ENCODE results near the gene MAML2. TPM values are rescaled to one million over a fixed set of nuclear protein-coding genes. Genes with fewer than 3 reads are reported as not detected.

The MAML2 gene
- total RNA-seq, 1 donor from 2014 or later, result 11.8 TPM

- Mint-ChIP-seq H3K36me3 (ENCODE audit: low read depth) (peaks cover 48% of the 10 kb centered on the region), H3K4me1 (ENCODE audit: low read depth) (peaks cover 26% of the 10 kb centered on the region), H3K9me3 (no peaks in the 10 kb centered on the region), H3K4me3 (ENCODE audit: low read depth) (no peak overlapping the region), H3K27me3 (ENCODE audit: low read depth) (no peaks in the 10 kb centered on the region), H3K27ac (no peak overlapping the region)
- intact Hi-C loops (cut with micrococcal nuclease), result no loop called here
- DNase-seq (ENCODE audit: low spot score), result no peak
These were observed 18.8 kb upstream of the MAML2 start for GRCh38 chr11:96361778-96362177.

GRCh38 chr11:96358321-96358720 lies 15.3 kb upstream of the MAML2 start:
- Mint-ChIP-seq H3K27me3 (ENCODE audit: low read depth) (no peaks in the 10 kb centered on the region), H3K9me3 (no peaks in the 10 kb centered on the region), H3K4me1 (ENCODE audit: low read depth) (peaks cover 32% of the 10 kb centered on the region), H3K4me3 (ENCODE audit: low read depth) (no peak overlapping the region), H3K27ac (peak overlapping the region; percentile 40), H3K36me3 (ENCODE audit: low read depth) (peaks cover 76% of the 10 kb centered on the region)
- DNase-seq (ENCODE audit: low spot score), result no peak
- intact Hi-C loops (cut with micrococcal nuclease), result no loop called here

- intact Hi-C loops (cut with micrococcal nuclease), result no loop called here
- Mint-ChIP-seq H3K27me3 (ENCODE audit: low read depth) (no peaks in the 10 kb centered on the region), H3K4me1 (ENCODE audit: low read depth) (peaks cover 32% of the 10 kb centered on the region), H3K4me3 (ENCODE audit: low read depth) (no peak overlapping the region), H3K27ac (peak overlapping the region; percentile 40), H3K9me3 (no peaks in the 10 kb centered on the region), H3K36me3 (ENCODE audit: low read depth) (peaks cover 73% of the 10 kb centered on the region)
- no peak for DNase-seq (ENCODE audit: low spot score)
These were observed 14.8 kb upstream of the MAML2 start for GRCh38 chr11:96357794-96358193.

GRCh38 chr11:96356848-96357247 lies 13.9 kb upstream of the MAML2 start:
- peaks cover 64% of the 10 kb centered on the region for H3K36me3 Mint-ChIP-seq (ENCODE audit: low read depth)
- H3K4me1 Mint-ChIP-seq (ENCODE audit: low read depth), result peaks cover 29% of the 10 kb centered on the region
- no peak overlapping the region for H3K27ac Mint-ChIP-seq
- no peaks in the 10 kb centered on the region for H3K9me3 Mint-ChIP-seq
- intact Hi-C loops (cut with micrococcal nuclease), result no loop called here
- DNase-seq (ENCODE audit: low spot score), result no peak
- H3K27me3 Mint-ChIP-seq (ENCODE audit: low read depth), result no peaks in the 10 kb centered on the region
- H3K4me3 Mint-ChIP-seq (ENCODE audit: low read depth), result no peak overlapping the region

- no peak for DNase-seq (ENCODE audit: low spot score)
- Mint-ChIP-seq H3K9me3 (no peaks in the 10 kb centered on the region), H3K4me3 (ENCODE audit: low read depth) (peak overlapping the region; percentile 97), H3K27ac (peak overlapping the region; percentile 92), H3K4me1 (ENCODE audit: low read depth) (peaks cover 39% of the 10 kb centered on the region), H3K27me3 (ENCODE audit: low read depth) (no peaks in the 10 kb centered on the region), H3K36me3 (ENCODE audit: low read depth) (peaks cover 11% of the 10 kb centered on the region)
- intact Hi-C loops (cut with micrococcal nuclease), result loop anchor here (2.0 kb wide), 3 partner anchors 47 to 553 kb away; partner anchors contain the start of genes CCDC82 and FAM76B
These were observed 708 bp downstream of the MAML2 start for GRCh38 chr11:96342014-96342960.

- Mint-ChIP-seq H3K4me1 (ENCODE audit: low read depth) (peaks cover 45% of the 10 kb centered on the region), H3K36me3 (ENCODE audit: low read depth) (peaks cover 11% of the 10 kb centered on the region), H3K9me3 (no peaks in the 10 kb centered on the region), H3K27ac (peak overlapping the region; percentile 92), H3K4me3 (ENCODE audit: low read depth) (peak overlapping the region; percentile 97), H3K27me3 (ENCODE audit: low read depth) (no peaks in the 10 kb centered on the region)
- intact Hi-C loops (cut with micrococcal nuclease), result loop anchor here (2.0 kb wide), 3 partner anchors 47 to 553 kb away; partner anchors contain the start of genes CCDC82 and FAM76B
- DNase-seq (ENCODE audit: low spot score), result peak; percentile 63
These were observed 1.6 kb downstream of the MAML2 start for GRCh38 chr11:96341211-96342013.

- Mint-ChIP-seq H3K36me3 (ENCODE audit: low read depth) (peaks cover 18% of the 10 kb centered on the region), H3K4me1 (ENCODE audit: low read depth) (peaks cover 51% of the 10 kb centered on the region), H3K4me3 (ENCODE audit: low read depth) (peak overlapping the region; percentile 97), H3K27ac (peak overlapping the region; percentile 92), H3K27me3 (ENCODE audit: low read depth) (no peaks in the 10 kb centered on the region), H3K9me3 (no peaks in the 10 kb centered on the region)
- intact Hi-C loops (cut with micrococcal nuclease), result no loop called here
- no peak for DNase-seq (ENCODE audit: low spot score)
These were observed 2.5 kb downstream of the MAML2 start for GRCh38 chr11:96340555-96340885.

- intact Hi-C loops (cut with micrococcal nuclease), result loop anchor here (1.0 to 2.0 kb wide), 3 partner anchors 51 to 85 kb away; no protein-coding TSS in a partner anchor
These were observed 3.1 kb downstream of the MAML2 start for GRCh38 chr11:96339706-96340554.

GRCh38 chr11:96338910-96339705 lies 3.9 kb downstream of the MAML2 start:
- Mint-ChIP-seq H3K27ac (peak overlapping the region; percentile 92), H3K9me3 (no peaks in the 10 kb centered on the region), H3K4me3 (ENCODE audit: low read depth) (peak overlapping the region; percentile 97), H3K27me3 (ENCODE audit: low read depth) (no peaks in the 10 kb centered on the region), H3K36me3 (ENCODE audit: low read depth) (peaks cover 31% of the 10 kb centered on the region), H3K4me1 (ENCODE audit: low read depth) (peaks cover 56% of the 10 kb centered on the region)
- intact Hi-C loops (cut with micrococcal nuclease), result loop anchor here (1.0 to 2.0 kb wide), 6 partner anchors 10 to 150 kb away; no protein-coding TSS in a partner anchor
- peak; percentile 34 for DNase-seq (ENCODE audit: low spot score)

More at GRCh38 chr11:96339706-96340554, 3.1 kb downstream of the MAML2 start:
- Mint-ChIP-seq H3K4me1 (ENCODE audit: low read depth) (peaks cover 54% of the 10 kb centered on the region), H3K4me3 (ENCODE audit: low read depth) (peak overlapping the region; percentile 97), H3K36me3 (ENCODE audit: low read depth) (peaks cover 22% of the 10 kb centered on the region), H3K27me3 (ENCODE audit: low read depth) (no peaks in the 10 kb centered on the region), H3K27ac (peak overlapping the region; percentile 92), H3K9me3 (no peaks in the 10 kb centered on the region)
- DNase-seq (ENCODE audit: low spot score), result no peak

- DNase-seq (ENCODE audit: low spot score), result peak; percentile 20
- Mint-ChIP-seq H3K36me3 (ENCODE audit: low read depth) (peaks cover 41% of the 10 kb centered on the region), H3K4me1 (ENCODE audit: low read depth) (peaks cover 56% of the 10 kb centered on the region), H3K4me3 (ENCODE audit: low read depth) (peak overlapping the region; percentile 97), H3K27me3 (ENCODE audit: low read depth) (no peaks in the 10 kb centered on the region), H3K9me3 (no peaks in the 10 kb centered on the region), H3K27ac (peak overlapping the region; percentile 74)
- intact Hi-C loops (cut with micrococcal nuclease), result loop anchor here (1.0 to 2.0 kb wide), 4 partner anchors 8 to 148 kb away; no protein-coding TSS in a partner anchor
These were observed 5.2 kb downstream of the MAML2 start for GRCh38 chr11:96337541-96338431.

- intact Hi-C loops (cut with micrococcal nuclease), result no loop called here
- Mint-ChIP-seq H3K27ac (no peak overlapping the region), H3K36me3 (ENCODE audit: low read depth) (peaks cover 50% of the 10 kb centered on the region), H3K4me1 (ENCODE audit: low read depth) (peaks cover 64% of the 10 kb centered on the region), H3K9me3 (no peaks in the 10 kb centered on the region), H3K4me3 (ENCODE audit: low read depth) (no peak overlapping the region), H3K27me3 (ENCODE audit: low read depth) (no peaks in the 10 kb centered on the region)
- no peak for DNase-seq (ENCODE audit: low spot score)
These were observed 7.6 kb downstream of the MAML2 start for GRCh38 chr11:96335388-96335787.

Data from activated T-helper 2 cell treated with anti-CD3 and anti-CD28 coated beads, Interferon-gamma antibody, Interleukin-2, Interleukin-4, amounts not matched to agents 10 μg/mL and 5 μg/mL and 100 μg/mL, durations not matched to agents 14 hours and 24 hours and 36 hours (primary cell).